ENCODE results near the gene PODN.

PODN gene

DNA sequence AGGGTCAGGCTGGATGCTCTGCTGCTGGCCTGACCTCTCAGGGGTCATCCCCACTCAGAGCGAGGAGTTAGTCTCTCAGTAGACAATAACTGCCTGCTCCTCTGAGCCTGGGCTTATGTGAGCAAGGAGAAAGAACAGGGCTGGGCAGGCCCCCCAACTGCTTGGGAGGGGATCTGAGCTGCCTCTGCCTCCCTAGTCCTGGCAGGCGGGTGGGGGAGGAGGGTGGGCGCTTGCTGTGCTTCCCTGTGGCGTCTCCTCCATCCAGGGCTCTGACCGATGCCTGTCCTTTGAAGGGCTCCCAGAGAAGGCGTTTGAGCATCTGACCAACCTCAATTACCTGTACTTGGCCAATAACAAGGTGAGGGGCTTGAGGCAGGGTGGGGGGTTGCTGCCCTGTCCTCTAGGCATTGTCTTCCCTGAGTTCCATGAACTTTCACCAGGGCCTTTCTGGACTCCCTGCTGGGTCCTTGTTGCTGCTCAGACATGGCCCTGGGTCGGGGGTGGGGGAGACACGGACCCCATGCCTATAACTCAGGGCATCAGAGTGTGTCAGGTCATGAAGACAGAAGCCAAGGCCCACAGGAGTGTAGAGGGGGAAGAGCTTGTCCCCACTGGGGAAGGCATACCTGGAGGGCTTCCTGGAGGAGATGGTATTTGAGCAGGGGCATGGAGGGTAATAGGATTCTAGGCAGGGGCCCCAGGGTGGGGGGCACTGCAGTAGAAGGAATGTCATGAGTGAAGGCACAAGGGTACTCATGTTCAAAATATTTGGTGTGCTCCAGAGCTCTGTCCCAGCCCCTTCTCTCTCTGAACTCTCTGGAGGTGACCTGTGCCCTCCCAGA, 12.5 kb downstream of the PODN start:
- Histone ChIP-seq H3K27ac (ENCODE audit: poor library complexity, severe bottlenecking) (no peak overlapping the region), H3K4me1 (ENCODE audit: insufficient read depth, poor library complexity, severe bottlenecking) (no peaks in the 10 kb centered on the region), H3K36me3 (ENCODE audit: low read depth) (no peaks in the 10 kb centered on the region), H3K4me3 (ENCODE audit: severe bottlenecking) (no peak overlapping the region), H3K27me3 (ENCODE audit: insufficient read depth, poor library complexity, severe bottlenecking) (no peaks in the 10 kb centered on the region), H3K9me3 (ENCODE audit: severe bottlenecking) (no peaks in the 10 kb centered on the region)
- no peak for ATAC-seq (ENCODE audit: low read depth)
- TF ChIP-seq, protein P1, sequence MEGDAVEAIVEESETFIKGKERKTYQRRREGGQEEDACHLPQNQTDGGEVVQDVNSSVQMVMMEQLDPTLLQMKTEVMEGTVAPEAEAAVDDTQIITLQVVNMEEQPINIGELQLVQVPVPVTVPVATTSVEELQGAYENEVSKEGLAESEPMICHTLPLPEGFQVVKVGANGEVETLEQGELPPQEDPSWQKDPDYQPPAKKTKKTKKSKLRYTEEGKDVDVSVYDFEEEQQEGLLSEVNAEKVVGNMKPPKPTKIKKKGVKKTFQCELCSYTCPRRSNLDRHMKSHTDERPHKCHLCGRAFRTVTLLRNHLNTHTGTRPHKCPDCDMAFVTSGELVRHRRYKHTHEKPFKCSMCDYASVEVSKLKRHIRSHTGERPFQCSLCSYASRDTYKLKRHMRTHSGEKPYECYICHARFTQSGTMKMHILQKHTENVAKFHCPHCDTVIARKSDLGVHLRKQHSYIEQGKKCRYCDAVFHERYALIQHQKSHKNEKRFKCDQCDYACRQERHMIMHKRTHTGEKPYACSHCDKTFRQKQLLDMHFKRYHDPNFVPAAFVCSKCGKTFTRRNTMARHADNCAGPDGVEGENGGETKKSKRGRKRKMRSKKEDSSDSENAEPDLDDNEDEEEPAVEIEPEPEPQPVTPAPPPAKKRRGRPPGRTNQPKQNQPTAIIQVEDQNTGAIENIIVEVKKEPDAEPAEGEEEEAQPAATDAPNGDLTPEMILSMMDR (IDR thresholded peaks at IDR 0.05; ENCODE audit: poor library complexity, severe bottlenecking) = no peak
- DNase-seq (ENCODE audit: low spot score) = no peak

DNA sequence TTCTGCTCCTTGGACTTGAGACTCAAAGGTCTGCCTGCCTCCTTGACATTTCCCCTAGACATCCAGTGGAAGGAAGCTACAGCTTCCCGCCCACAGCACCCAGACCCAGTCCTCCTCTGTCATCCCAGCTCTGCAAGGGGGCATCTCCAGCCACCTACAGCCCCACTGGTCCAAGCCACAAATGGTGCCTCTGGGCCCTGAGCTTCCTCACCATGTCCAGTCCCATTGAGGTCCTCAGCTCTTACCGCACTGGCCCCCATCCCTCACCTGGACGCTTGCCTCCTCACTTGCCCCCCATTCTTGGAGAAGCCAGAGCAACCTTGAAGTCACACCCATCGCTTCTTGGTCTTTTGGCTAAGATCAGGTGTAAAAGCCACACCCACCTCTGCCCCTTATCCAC, 13.2 kb downstream of the PODN start:
- no peak for DNase-seq (ENCODE audit: low spot score)
- Histone ChIP-seq H3K27me3 (ENCODE audit: insufficient read depth, poor library complexity, severe bottlenecking) (no peaks in the 10 kb centered on the region), H3K36me3 (ENCODE audit: low read depth) (no peaks in the 10 kb centered on the region), H3K9me3 (ENCODE audit: severe bottlenecking) (no peaks in the 10 kb centered on the region), H3K4me1 (ENCODE audit: insufficient read depth, poor library complexity, severe bottlenecking) (no peaks in the 10 kb centered on the region), H3K4me3 (ENCODE audit: severe bottlenecking) (no peak overlapping the region), H3K27ac (ENCODE audit: poor library complexity, severe bottlenecking) (no peak overlapping the region)
- TF ChIP-seq, protein P1 (IDR thresholded peaks at IDR 0.05; ENCODE audit: poor library complexity, severe bottlenecking) = no peak
- no peak for ATAC-seq (ENCODE audit: low read depth)

DNA sequence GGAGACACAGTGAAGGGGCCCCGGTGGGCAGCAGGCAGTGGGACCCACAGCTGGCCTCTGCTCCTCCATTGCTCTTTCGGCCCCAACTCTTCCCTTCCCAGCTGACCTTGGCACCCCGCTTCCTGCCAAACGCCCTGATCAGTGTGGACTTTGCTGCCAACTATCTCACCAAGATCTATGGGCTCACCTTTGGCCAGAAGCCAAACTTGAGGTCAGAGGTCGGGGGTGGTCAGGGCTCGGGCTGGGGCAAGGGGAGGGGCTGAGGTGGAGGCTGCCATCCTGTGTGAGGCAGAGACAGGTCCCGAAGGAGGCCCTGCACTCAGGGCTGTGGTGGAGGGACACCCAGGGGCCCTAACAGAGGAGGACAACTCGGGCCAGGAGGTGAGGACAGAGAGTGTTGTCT, 13.7 kb downstream of the PODN start:
- no peak overlapping the region for H3K4me3 ChIP-seq (ENCODE audit: severe bottlenecking)
- TF ChIP-seq, protein P1 (IDR thresholded peaks at IDR 0.05; ENCODE audit: poor library complexity, severe bottlenecking) = no peak

DNA sequence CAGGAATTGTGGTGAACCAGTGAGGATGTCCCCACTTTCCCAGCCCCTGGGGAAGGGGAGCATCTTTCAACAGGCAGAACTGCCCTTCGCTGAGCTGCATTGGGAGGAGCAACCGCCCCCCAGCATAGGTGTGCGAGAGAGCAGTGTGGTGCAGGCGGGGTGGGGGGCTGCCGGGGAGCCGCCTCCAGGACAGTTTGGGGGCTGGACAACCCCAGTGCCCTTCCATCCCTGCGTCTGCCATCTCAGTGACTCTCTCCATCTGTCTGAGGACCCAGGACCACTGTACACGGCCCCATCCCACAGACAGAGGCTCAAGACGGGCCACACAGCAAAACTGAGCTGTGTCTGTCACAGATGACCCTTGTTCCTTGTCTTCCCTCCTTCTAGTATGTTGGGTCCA, 14.2 kb downstream of the PODN start:
- Histone ChIP-seq H3K4me3 (ENCODE audit: severe bottlenecking) (no peak overlapping the region), H3K27ac (ENCODE audit: poor library complexity, severe bottlenecking) (no peak overlapping the region), H3K36me3 (ENCODE audit: low read depth) (no peaks in the 10 kb centered on the region), H3K9me3 (ENCODE audit: severe bottlenecking) (no peaks in the 10 kb centered on the region), H3K4me1 (ENCODE audit: insufficient read depth, poor library complexity, severe bottlenecking) (no peaks in the 10 kb centered on the region), H3K27me3 (ENCODE audit: insufficient read depth, poor library complexity, severe bottlenecking) (no peaks in the 10 kb centered on the region)
- TF ChIP-seq, protein P1 (IDR thresholded peaks at IDR 0.05; ENCODE audit: poor library complexity, severe bottlenecking) = no peak
- ATAC-seq (ENCODE audit: low read depth) (no peak), DNase-seq (ENCODE audit: low spot score) (peak; percentile 34)

More for the DNA sequence above, 13.7 kb downstream of the PODN start:
- Histone ChIP-seq H3K36me3 (ENCODE audit: low read depth) (no peaks in the 10 kb centered on the region), H3K4me1 (ENCODE audit: insufficient read depth, poor library complexity, severe bottlenecking) (no peaks in the 10 kb centered on the region), H3K27ac (ENCODE audit: poor library complexity, severe bottlenecking) (no peak overlapping the region), H3K27me3 (ENCODE audit: insufficient read depth, poor library complexity, severe bottlenecking) (no peaks in the 10 kb centered on the region), H3K9me3 (ENCODE audit: severe bottlenecking) (no peaks in the 10 kb centered on the region)
- ATAC-seq (ENCODE audit: low read depth) (no peak), DNase-seq (ENCODE audit: low spot score) (peak; percentile 29)

Data from RWPE2 (cell line).